ENCODE results near the gene RCN2.
"Not testable (repeated sequence)": the region's sequence is repeated elsewhere in the genome, so short reads cannot be mapped to it uniquely, and the experiment has no call there.

Gene RCN2

GRCh38 chr15:76931397-76932134 lies at the start of gene RCN2:
TSS of gene RCN2 (plus strand) at chr15:76931749. CDS start at chr15:76931842, 93 bp downstream.
- DNase-seq (ENCODE audit: extremely low read depth, insufficient read length) = peak; percentile 95
- Histone ChIP-seq H3K36me3 (ENCODE audit: control insufficient read depth, insufficient read depth, low read length) (no peaks in the 10 kb centered on the region; the same call in 1 of the 2 replicates), H3K4me3 (replicated peaks; ENCODE audit: low read depth, low read length) (peak within 1 kb of the TSS; percentile 83), H3K27me3 (replicated peaks; ENCODE audit: control insufficient read depth, insufficient read depth, low read length) (no peaks in the 10 kb centered on the region)
- no peak for TF ChIP-seq CTCF (IDR thresholded peaks at IDR 0.05; ENCODE audit: insufficient read depth, low read length, poor library complexity, severe bottlenecking)

GRCh38 chr15:76885212-76885611 lies 46.3 kb upstream of the RCN2 start:
- no peak for DNase-seq (ENCODE audit: extremely low read depth, insufficient read length)
- no peaks in the 10 kb centered on the region for H3K27me3 ChIP-seq (replicated peaks; ENCODE audit: control insufficient read depth, insufficient read depth, low read length)
- no peak for TF ChIP-seq CTCF (IDR thresholded peaks at IDR 0.05; ENCODE audit: insufficient read depth, low read length, poor library complexity, severe bottlenecking)
- no peaks in the 10 kb centered on the region for H3K36me3 ChIP-seq (ENCODE audit: control insufficient read depth, insufficient read depth, low read length)
- H3K4me3 ChIP-seq (replicated peaks; ENCODE audit: low read depth, low read length) = no peak overlapping the region

GRCh38 chr15:76887280-76888141 lies 44.0 kb upstream of the RCN2 start:
- not testable (repeated sequence) for H3K36me3 ChIP-seq (ENCODE audit: control insufficient read depth, insufficient read depth, low read length); H3K4me3 ChIP-seq (replicated peaks; ENCODE audit: low read depth, low read length); H3K27me3 ChIP-seq (replicated peaks; ENCODE audit: control insufficient read depth, insufficient read depth, low read length); DNase-seq (ENCODE audit: extremely low read depth, insufficient read length)

- H3K36me3 ChIP-seq (ENCODE audit: control insufficient read depth, insufficient read depth, low read length); H3K4me3 ChIP-seq (replicated peaks; ENCODE audit: low read depth, low read length); DNase-seq (ENCODE audit: extremely low read depth, insufficient read length); H3K27me3 ChIP-seq (replicated peaks; ENCODE audit: control insufficient read depth, insufficient read depth, low read length): not testable (repeated sequence)
These were observed 38.7 kb upstream of the RCN2 start for GRCh38 chr15:76892836-76893235.

- TF ChIP-seq CTCF (IDR thresholded peaks at IDR 0.05; ENCODE audit: insufficient read depth, low read length, poor library complexity, severe bottlenecking) = no peak
- no peak overlapping the region for H3K4me3 ChIP-seq (replicated peaks; ENCODE audit: low read depth, low read length)
- no peak for DNase-seq (ENCODE audit: extremely low read depth, insufficient read length)
These were observed 37.4 kb upstream of the RCN2 start for GRCh38 chr15:76894174-76894573.

GRCh38 chr15:76898102-76898501 lies 33.4 kb upstream of the RCN2 start:
- no peak for DNase-seq (ENCODE audit: extremely low read depth, insufficient read length)
- Histone ChIP-seq H3K36me3 (ENCODE audit: control insufficient read depth, insufficient read depth, low read length) (no peaks in the 10 kb centered on the region), H3K27me3 (replicated peaks; ENCODE audit: control insufficient read depth, insufficient read depth, low read length) (no peaks in the 10 kb centered on the region), H3K4me3 (replicated peaks; ENCODE audit: low read depth, low read length) (no peak overlapping the region)
- TF ChIP-seq CTCF (IDR thresholded peaks at IDR 0.05; ENCODE audit: insufficient read depth, low read length, poor library complexity, severe bottlenecking) = no peak

More at GRCh38 chr15:76894174-76894573, 37.4 kb upstream of the RCN2 start:
- Histone ChIP-seq H3K36me3 (ENCODE audit: control insufficient read depth, insufficient read depth, low read length) (no peaks in the 10 kb centered on the region), H3K27me3 (replicated peaks; ENCODE audit: control insufficient read depth, insufficient read depth, low read length) (no peaks in the 10 kb centered on the region)

- not testable (repeated sequence) for H3K36me3 ChIP-seq (ENCODE audit: control insufficient read depth, insufficient read depth, low read length); H3K4me3 ChIP-seq (replicated peaks; ENCODE audit: low read depth, low read length); H3K27me3 ChIP-seq (replicated peaks; ENCODE audit: control insufficient read depth, insufficient read depth, low read length); DNase-seq (ENCODE audit: extremely low read depth, insufficient read length)
These were observed 32.2 kb upstream of the RCN2 start for GRCh38 chr15:76899176-76899930.

GRCh38 chr15:76899931-76900310 lies 31.6 kb upstream of the RCN2 start:
- H3K4me3 ChIP-seq (replicated peaks; ENCODE audit: low read depth, low read length); H3K36me3 ChIP-seq (ENCODE audit: control insufficient read depth, insufficient read depth, low read length); DNase-seq (ENCODE audit: extremely low read depth, insufficient read length); H3K27me3 ChIP-seq (replicated peaks; ENCODE audit: control insufficient read depth, insufficient read depth, low read length): not testable (repeated sequence)
